Right lobe of liver (tissue), 6 donors: ENCODE results near the gene IRAK3. TPM values are rescaled to one million over a fixed set of nuclear protein-coding genes. Genes with fewer than 3 reads are reported as not detected.
A peak's percentile ranks its signal among the peaks of the same experiment; 100 is the strongest.

Source experiments
- ATAC-seq, 4 donors: fragments of 200-7000 bp; cut with Tn5 transposase; one replicate each; pipeline ENCODE4 v1.9.1; 2020; ENCODE audit warnings: mild to moderate bottlenecking in 4 of 4, moderate library complexity in 4 of 4
- DNase-seq, 3 donors: peaks; one replicate each; pipeline ENCODE4 v3.0.0-alpha.2; 2020
- H3K27ac ChIP-seq, 3 donors: fragments of 200-600 bp; one replicate each; pipeline ENCODE4 v1.8.0; 2022
- H3K27me3 ChIP-seq, 2 donors: fragments of 200-600 bp; one replicate each; pipeline ENCODE4 v1.8.0; 2022
- H3K36me3 ChIP-seq, 4 donors: fragments of 200-600 bp; sonication (generic) in 1 of 4; one replicate each; pipeline versions ENCODE4 v1.5.1 to v1.8.0; 2017 to 2022; ENCODE audit warnings: control low read depth in 1 of 4
- H3K4me1 ChIP-seq, 4 donors: fragments of 200-600 bp; sonication (generic) in 1 of 4; one replicate each; pipeline versions ENCODE4 v1.5.1 to v1.8.0; 2017 to 2022; ENCODE audit warnings: control low read depth in 1 of 4
- H3K4me3 ChIP-seq, 3 donors: fragments of 200-600 bp; one replicate each; pipeline ENCODE4 v1.8.0; 2022
- H3K9me3 ChIP-seq, 4 donors: fragments of 200-600 bp; sonication (generic) in 1 of 4; one replicate each; pipeline versions ENCODE4 v1.5.1 to v1.8.0; 2017 to 2022; ENCODE audit warnings: control low read depth in 1 of 4
- CTCF ChIP-seq, 4 donors: fragments of 200-600 bp in 3 of 4; fragments of 450-650 bp in 1 of 4; IDR thresholded peaks; one replicate each; pipeline versions ENCODE4 v1.5.1 to v1.8.0; 2016 to 2022; ENCODE audit warnings: antibody characterized with exemption in 4 of 4, mild to moderate bottlenecking in 2 of 4
- POLR2A ChIP-seq: fragments of 450-650 bp; IDR thresholded peaks from one replicate; pipeline ENCODE4 v1.6.1; 2017; ENCODE audit warnings: antibody characterized with exemption, mild to moderate bottlenecking
- WGBS: methylation state at CpG from one replicate; pipeline ENCODE4 v1.1.6; 2018; ENCODE audit warnings: low coverage, low lambda C conversion rate; ENCODE audit not compliant: insufficient coverage; ENCODE audit errors: missing lambda C conversion rate; 5-methylcytosine and 5-hydroxymethylcytosine counted together
- intact Hi-C, 2 donors: fragments of 100-400 bp; cut with DNase I; formaldehyde crosslinking; loops; one replicate each; pipeline versions ENCODE4 v1.11.2 to v1.14.1; 2022
- total RNA-seq, 6 experiments: library from RNA; depleted of rRNA in 2 of 6; stranded (reverse); fragments of >200 nt in 2 of 6; fragmentation: NEBNext Ultra II Directional in 3 of 6; extraction: Animal tissue kit (Norgen Biotek cat#: 25700) in 3 of 6; gene quantifications; one replicate each; pipeline versions ENCODE4 v1.1.0 to v1.2.4, GENCODE V29; 2016 to 2023
- donor health status: DM: no; HTN: yes; CAD: no.
- donor health status: DM: no; HTN: no; CAD: no.
- donor health status: DM: no; HTN: no; CAD: no.
- donor health status: DM: no; HTN: yes; CAD: no.
- donor health status: DM: no; HTN: yes; CAD: no.

IRAK3 gene
- total RNA-seq, 6 experiments from 2014 or later, result 1.3 to 7.0 (median 3.5) TPM

DNA sequence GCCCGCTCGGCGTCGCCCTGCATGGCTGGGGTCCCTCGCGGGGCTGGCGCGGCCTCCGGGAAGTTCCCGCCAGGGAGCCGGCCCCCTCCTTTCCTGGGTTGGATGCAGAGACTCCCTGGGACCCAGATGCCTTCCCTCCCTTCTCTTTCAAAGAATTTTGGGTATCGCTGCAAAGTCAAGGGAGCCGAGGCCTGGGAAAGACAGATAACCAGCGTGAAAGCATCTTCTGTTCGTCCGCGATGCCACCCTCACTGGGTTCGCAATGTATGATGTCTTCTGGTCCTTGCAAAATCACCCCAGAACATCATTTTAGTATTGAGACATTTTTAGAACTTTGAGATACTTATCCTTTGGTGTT lies 451 bp downstream of the IRAK3 start:
- H3K36me3 ChIP-seq, result no peaks in the 10 kb centered on the region
- ATAC-seq (no peak), DNase-seq (no peak)
- H3K4me3 ChIP-seq, result peak overlapping the region; percentile 25 to 46 (median 37)
- WGBS, result 44% methylated on average over 7 of the region's 18 CpGs
- no peaks in the 10 kb centered on the region for H3K9me3 ChIP-seq
- peak overlapping the region; percentile 71 to 76 (median 73) for H3K27ac ChIP-seq
- intact Hi-C loops, result no loop called here
- peaks cover 0 to 3% (median 0%) of the 10 kb centered on the region in 4 donors for H3K4me1 ChIP-seq
- H3K27me3 ChIP-seq, result peaks cover 0 to 8% of the 10 kb centered on the region in 2 donors
- TF ChIP-seq CTCF (IDR thresholded peaks at IDR 0.05), result no peak
- peak; percentile 9 for TF ChIP-seq POLR2A

- Histone ChIP-seq H3K27ac (peak overlapping the region; percentile 71 to 76 (median 73)), H3K4me3 (peak overlapping the region; percentile 25 to 46 (median 37)), H3K4me1 (peaks cover 0 to 3% (median 0%) of the 10 kb centered on the region in 4 donors), H3K36me3 (no peaks in the 10 kb centered on the region), H3K9me3 (no peaks in the 10 kb centered on the region), H3K27me3 (peaks cover 0 to 8% of the 10 kb centered on the region in 2 donors)
- ATAC-seq (no peak), DNase-seq (no peak)
- WGBS, result 56% methylated on average over 6 of the region's 6 CpGs
- intact Hi-C loops, result no loop called here
- TF ChIP-seq POLR2A (no peak), CTCF (IDR thresholded peaks at IDR 0.05) (no peak)
Measured at GRCh38 chr12:66189889-66190288, 875 bp downstream of the IRAK3 start.

DNA sequence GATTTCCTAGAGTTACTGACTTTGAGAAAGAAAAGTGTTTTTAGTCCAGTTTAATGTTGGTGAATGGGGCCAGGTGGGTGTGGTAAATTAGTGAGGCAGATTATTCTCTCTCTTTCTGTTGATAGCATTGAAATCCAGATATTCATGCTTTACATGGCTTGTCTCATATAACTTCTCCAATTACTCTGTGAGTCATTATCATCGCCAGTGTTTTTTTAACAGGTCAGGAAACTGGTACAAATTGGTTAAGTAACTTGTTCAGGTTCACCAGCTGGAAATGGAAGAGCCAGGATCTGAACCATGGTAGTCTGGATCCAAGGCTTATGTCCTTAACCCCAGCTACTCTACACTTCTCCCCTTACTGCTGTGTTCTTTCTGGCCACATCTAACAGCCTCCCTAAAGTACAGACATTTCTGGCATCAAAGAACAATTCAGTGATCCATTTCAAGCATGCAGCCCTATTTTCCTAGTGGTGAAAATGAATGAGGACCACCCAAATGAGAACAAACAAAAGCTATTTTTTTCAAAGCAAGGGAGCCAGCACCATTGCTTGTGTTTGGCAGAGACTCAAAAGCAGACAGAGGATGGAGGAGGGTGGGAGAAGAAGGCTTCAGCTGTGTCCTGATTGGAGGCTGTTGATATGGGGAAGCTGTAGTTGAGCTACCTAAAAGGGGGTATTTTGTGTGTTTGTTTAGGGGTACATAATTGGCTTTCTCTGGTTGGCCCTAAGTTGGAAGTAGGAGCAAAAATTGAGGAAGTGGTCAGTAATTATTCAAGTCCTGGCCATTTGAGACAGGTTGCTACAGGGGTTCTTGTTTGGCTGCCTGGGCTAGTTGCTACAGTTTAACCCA lies 1.7 kb downstream of the IRAK3 start:
- no peak for DNase-seq
- TF ChIP-seq POLR2A, result no peak
- TF ChIP-seq CTCF (IDR thresholded peaks at IDR 0.05), result no peak
- WGBS, result 67% methylated on average over 1 of the region's 1 CpG
- H3K27ac ChIP-seq, result peak overlapping the region in 1 of 3 donors; percentile 71
- H3K9me3 ChIP-seq, result no peaks in the 10 kb centered on the region
- no peak overlapping the region for H3K4me3 ChIP-seq
- intact Hi-C loops, result no loop called here
- peaks cover 0 to 8% of the 10 kb centered on the region in 2 donors for H3K27me3 ChIP-seq
- peaks cover 0 to 3% (median 0%) of the 10 kb centered on the region in 4 donors for H3K4me1 ChIP-seq
- H3K36me3 ChIP-seq, result no peaks in the 10 kb centered on the region
- no peak for ATAC-seq

DNA sequence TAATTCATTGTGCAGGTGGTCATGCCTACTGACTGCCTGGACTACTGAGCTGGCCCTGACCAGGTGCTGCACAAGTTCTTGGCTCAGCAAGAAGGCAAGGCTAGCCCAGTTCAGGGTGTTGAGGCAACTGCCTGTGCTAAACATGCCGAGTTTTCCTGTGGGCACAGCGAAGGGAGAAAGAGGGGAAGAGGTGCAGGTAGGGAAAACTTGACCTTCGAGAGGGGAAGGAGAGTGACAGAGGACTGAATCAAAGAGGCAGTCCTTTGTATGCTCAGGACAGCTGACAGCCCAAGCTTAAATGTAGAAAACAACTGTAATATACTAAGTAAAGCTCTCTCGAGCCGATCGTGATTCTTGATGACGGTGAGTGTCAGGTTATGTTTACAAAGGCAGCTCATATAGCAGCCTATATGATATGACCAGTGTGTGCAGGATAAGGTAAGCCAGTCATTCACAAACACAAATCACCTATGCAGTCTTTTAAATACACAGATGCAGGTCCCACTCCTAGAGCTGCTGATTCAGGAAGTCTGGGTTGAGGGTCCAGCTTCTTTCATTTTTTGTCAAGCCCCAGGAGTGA lies 2.6 kb downstream of the IRAK3 start:
- no peak overlapping the region for H3K4me3 ChIP-seq
- no peak overlapping the region for H3K27ac ChIP-seq

More for the DNA sequence above, 2.6 kb downstream of the IRAK3 start:
- DNase-seq (no peak), ATAC-seq (no peak)
- Histone ChIP-seq H3K4me1 (peaks cover 0 to 3% (median 0%) of the 10 kb centered on the region in 4 donors), H3K27me3 (peaks cover 0 to 7% of the 10 kb centered on the region in 2 donors), H3K9me3 (peaks cover 0 to 2% (median 0%) of the 10 kb centered on the region in 4 donors), H3K36me3 (no peaks in the 10 kb centered on the region)
- intact Hi-C loops, result no loop called here
- no peak for TF ChIP-seq CTCF (IDR thresholded peaks at IDR 0.05)
- TF ChIP-seq POLR2A, result no peak
- WGBS, result 46% methylated on average over 7 of the region's 7 CpGs
